KMS-11 (cell line): ENCODE data around the gene TMEM232.

ENCODE experiments used
- H2AFZ ChIP-seq: fragments of 200-600 bp; sonication (generic); 2 replicates; pipeline ENCODE4 v1.6.1; 2016; ENCODE audit warnings: antibody characterized with exemption, mixed run types, low read depth
- H3K27ac ChIP-seq: fragments of 200-600 bp; sonication (generic); 2 replicates; pipeline ENCODE4 v1.6.1; 2016; ENCODE audit warnings: mild to moderate bottlenecking, mixed run types
- H3K27me3 ChIP-seq: fragments of 200-600 bp; sonication (generic); 2 replicates; pipeline ENCODE4 v1.6.1; 2017; ENCODE audit warnings: mild to moderate bottlenecking, low read depth, mixed run types, moderate library complexity; ENCODE audit not compliant: insufficient read depth
- H3K36me3 ChIP-seq: fragments of 200-600 bp; sonication (generic); 2 replicates; pipeline ENCODE4 v1.6.1; 2017; ENCODE audit warnings: mild to moderate bottlenecking, mixed run types; ENCODE audit not compliant: insufficient read depth
- H3K4me1 ChIP-seq: fragments of 200-600 bp; sonication (generic); 2 replicates; pipeline ENCODE4 v1.6.1; 2016; ENCODE audit warnings: mild to moderate bottlenecking, low read depth, mixed run types; ENCODE audit not compliant: poor library complexity, severe bottlenecking
- H3K4me2 ChIP-seq: fragments of 200-600 bp; sonication (generic); 2 replicates; pipeline ENCODE4 v1.7.0; 2016; ENCODE audit warnings: mild to moderate bottlenecking, mixed run types
- H3K4me3 ChIP-seq: fragments of 200-600 bp; sonication (generic); IDR thresholded peaks from 2 replicates; pipeline ENCODE4 v1.6.1; 2017; ENCODE audit warnings: low read depth, low read length, mixed read lengths; ENCODE audit not compliant: insufficient read depth
- H3K79me2 ChIP-seq: fragments of 200-600 bp; sonication (generic); 2 replicates; pipeline ENCODE4 v1.6.1; 2016; ENCODE audit warnings: low read depth, mixed run types; ENCODE audit not compliant: insufficient read depth
- H3K9ac ChIP-seq: fragments of 200-600 bp; sonication (generic); 2 replicates; pipeline ENCODE4 v1.6.1; 2016; ENCODE audit warnings: mild to moderate bottlenecking, mixed run types
- H4K20me1 ChIP-seq: fragments of 200-600 bp; sonication (generic); 2 replicates; pipeline ENCODE4 v1.6.1; 2016; ENCODE audit warnings: mild to moderate bottlenecking, mixed run types; ENCODE audit not compliant: insufficient read depth
- CTCF ChIP-seq: fragments of 200-600 bp; sonication (generic); conservative IDR thresholded peaks from 2 replicates; pipeline ENCODE4 v1.6.1; 2017; ENCODE audit warnings: low read depth, mild to moderate bottlenecking, antibody characterized with exemption, low read length, moderate library complexity, mixed read lengths

The TMEM232 gene

GRCh38 chr5:110547495-110547894 lies 179.0 kb downstream of the TMEM232 start:
- no peak for TF ChIP-seq CTCF
- Histone ChIP-seq H2AFZ (no peak overlapping the region), H3K79me2 (no peaks in the 10 kb centered on the region), H3K27ac (no peak overlapping the region), H3K36me3 (no peaks in the 10 kb centered on the region), H3K4me2 (no peak overlapping the region), H3K4me3 (no peak overlapping the region), H3K27me3 (no peaks in the 10 kb centered on the region), H3K4me1 (no peaks in the 10 kb centered on the region), H4K20me1 (no peaks in the 10 kb centered on the region), H3K9ac (no peak overlapping the region)

- H2AFZ ChIP-seq: no peak overlapping the region
Observed at GRCh38 chr5:110545716-110546115, 180.8 kb downstream of the TMEM232 start.

GRCh38 chr5:110544603-110545002 lies 181.9 kb downstream of the TMEM232 start:
- Histone ChIP-seq H3K27me3 (no peaks in the 10 kb centered on the region), H4K20me1 (no peaks in the 10 kb centered on the region), H3K4me1 (no peaks in the 10 kb centered on the region)

More at GRCh38 chr5:110545716-110546115, 180.8 kb downstream of the TMEM232 start:
- no peaks in the 10 kb centered on the region for H3K36me3 ChIP-seq
- no peak overlapping the region for H3K27ac ChIP-seq
- H3K4me3 ChIP-seq: no peak overlapping the region
- H3K4me1 ChIP-seq: no peaks in the 10 kb centered on the region
- no peak for TF ChIP-seq CTCF
- H3K4me2 ChIP-seq: no peak overlapping the region
- no peaks in the 10 kb centered on the region for H3K79me2 ChIP-seq
- H3K9ac ChIP-seq: no peak overlapping the region
- no peaks in the 10 kb centered on the region for H4K20me1 ChIP-seq
- H3K27me3 ChIP-seq: no peaks in the 10 kb centered on the region

GRCh38 chr5:110542949-110543348 lies 183.5 kb downstream of the TMEM232 start:
- H4K20me1 ChIP-seq: no peaks in the 10 kb centered on the region
- no peak for TF ChIP-seq CTCF
- H3K27ac ChIP-seq: no peak overlapping the region
- H3K4me3 ChIP-seq: no peak overlapping the region
- H3K27me3 ChIP-seq: no peaks in the 10 kb centered on the region
- no peak overlapping the region for H3K4me2 ChIP-seq
- no peaks in the 10 kb centered on the region for H3K79me2 ChIP-seq
- H2AFZ ChIP-seq: no peak overlapping the region
- no peaks in the 10 kb centered on the region for H3K36me3 ChIP-seq
- H3K4me1 ChIP-seq: no peaks in the 10 kb centered on the region
- no peak overlapping the region for H3K9ac ChIP-seq

More at GRCh38 chr5:110544603-110545002, 181.9 kb downstream of the TMEM232 start:
- H3K4me3 ChIP-seq: no peak overlapping the region
- H3K79me2 ChIP-seq: no peaks in the 10 kb centered on the region
- no peak overlapping the region for H3K9ac ChIP-seq
- H2AFZ ChIP-seq: no peak overlapping the region
- no peak overlapping the region for H3K4me2 ChIP-seq
- no peaks in the 10 kb centered on the region for H3K36me3 ChIP-seq
- no peak for TF ChIP-seq CTCF
- no peak overlapping the region for H3K27ac ChIP-seq
